GM19035 (cell line): ENCODE data around the gene CARS2.
"Not testable (repeated sequence)": the region's sequence is repeated elsewhere in the genome, so short reads cannot be mapped to it uniquely, and the experiment has no call there.

Experiments
- ATAC-seq: cut with Tn5 transposase; IDR thresholded peaks from one replicate; pipeline ENCODE4 v1.9.1; 2021; ENCODE audit not compliant: unreplicated experiment

CARS2 gene

GRCh38 chr13:110638814-110639806 is 66.8 kb downstream of the CARS2 start:
- ATAC-seq = no peak

- no peak for ATAC-seq
Measured at GRCh38 chr13:110638257-110638656, 67.7 kb downstream of the CARS2 start.

- no peak for ATAC-seq
Measured at GRCh38 chr13:110637747-110638146, 68.2 kb downstream of the CARS2 start.

- no peak for ATAC-seq
Measured at GRCh38 chr13:110637275-110637674, 68.6 kb downstream of the CARS2 start.

- ATAC-seq = no peak
Measured at GRCh38 chr13:110636701-110637201, 69.2 kb downstream of the CARS2 start.

- ATAC-seq = no peak
Measured at GRCh38 chr13:110636053-110636475, 69.9 kb downstream of the CARS2 start.

- no peak for ATAC-seq
Measured at GRCh38 chr13:110635405-110636002, 70.4 kb downstream of the CARS2 start.

- no peak for ATAC-seq
Measured at GRCh38 chr13:110634558-110634957, 71.4 kb downstream of the CARS2 start.

- no peak for ATAC-seq
Measured at GRCh38 chr13:110633776-110634175, 72.1 kb downstream of the CARS2 start.

GRCh38 chr13:110632255-110632654 is 73.7 kb downstream of the CARS2 start:
- ATAC-seq = not testable (repeated sequence)

- ATAC-seq = no peak
Measured at GRCh38 chr13:110630566-110631119, 75.3 kb downstream of the CARS2 start.

GRCh38 chr13:110629735-110630134 is 76.2 kb downstream of the CARS2 start:
- ATAC-seq = no peak

GRCh38 chr13:110628952-110629701 is 76.8 kb downstream of the CARS2 start:
- no peak for ATAC-seq

- ATAC-seq = no peak
Measured at GRCh38 chr13:110628477-110628793, 77.5 kb downstream of the CARS2 start.

- no peak for ATAC-seq
Measured at GRCh38 chr13:110627761-110628476, 78.0 kb downstream of the CARS2 start.

- no peak for ATAC-seq
Measured at GRCh38 chr13:110627351-110627750, 78.6 kb downstream of the CARS2 start.

GRCh38 chr13:110626521-110626920 is 79.4 kb downstream of the CARS2 start:
- ATAC-seq = no peak

- ATAC-seq = no peak
Measured at GRCh38 chr13:110625771-110626321, 80.1 kb downstream of the CARS2 start.

- ATAC-seq = no peak
Measured at GRCh38 chr13:110624766-110625756, 80.9 kb downstream of the CARS2 start.
